IMR-90 (cell line): ENCODE data around the gene HDHD3. TPM values are rescaled to one million over a fixed set of nuclear protein-coding genes. Genes with fewer than 3 reads are reported as not detected.
"Not testable (repeated sequence)": the region's sequence is repeated elsewhere in the genome, so short reads cannot be mapped to it uniquely, and the experiment has no call there.

Experiments used
- ATAC-seq: fragments of 200-7000 bp; cut with Tn5 transposase; 2 replicates; pipeline ENCODE4 v1.9.1; 2020; ENCODE audit warnings: low read depth, mild to moderate bottlenecking, moderate library complexity
- BruUV-seq: library from RNA; stranded (reverse); fragments of 400-500 nt; replicated peaks from 2 replicates; lab custom pipeline; 2021; lab: Mats Ljungman, UMichigan
- CTCF ChIA-PET: fragments of 300-600 bp; formaldehyde crosslinking; extraction: SDS; loops from one replicate; lab custom pipeline; 2021; ENCODE audit warnings: antibody characterized with exemption; lab: Yijun Ruan, JAX
- POLR2A ChIA-PET: fragments of 300-600 bp; sonication (Branson Sonifier 250); formaldehyde crosslinking; loops from one replicate; lab custom pipeline; 2022; ENCODE audit warnings: antibody characterized with exemption; ENCODE audit not compliant: unreplicated experiment; lab: Charles Lee
- DNase-seq: peaks from one replicate; pipeline ENCODE4 v3.0.0; 2013
- H2AFZ ChIP-seq: replicated peaks from 2 replicates; pipeline ENCODE3; 2013; ENCODE audit warnings: low read length, mild to moderate bottlenecking; ENCODE audit not compliant: poor library complexity
- H2AK5ac ChIP-seq: 2 replicates; pipeline ENCODE4 v1.6.1; 2013; ENCODE audit warnings: low read depth, low read length, inconsistent platforms
- H2AK9ac ChIP-seq: replicated peaks from 2 replicates; pipeline ENCODE3; 2013; ENCODE audit warnings: mild to moderate bottlenecking, low read depth, low read length, moderate library complexity; ENCODE audit not compliant: poor library complexity
- H2BK120ac ChIP-seq: 2 replicates; pipeline ENCODE4 v1.6.1; 2013; ENCODE audit warnings: low read depth, low read length, inconsistent platforms
- H2BK15ac ChIP-seq: 3 replicates; pipeline ENCODE4 v1.6.1; 2013; ENCODE audit warnings: low read depth, low read length, inconsistent platforms
- H2BK20ac ChIP-seq: 2 replicates; pipeline ENCODE4 v1.6.1; 2013; ENCODE audit warnings: low read depth, mild to moderate bottlenecking, inconsistent platforms, low read length, moderate library complexity
- H2BK5ac ChIP-seq: 2 replicates; pipeline ENCODE4 v1.6.1; 2013; ENCODE audit warnings: mild to moderate bottlenecking, low read depth, low read length, inconsistent platforms; ENCODE audit not compliant: poor library complexity, severe bottlenecking
- H3K14ac ChIP-seq: replicated peaks from 2 replicates; pipeline ENCODE4 v1.6.1; 2013; ENCODE audit warnings: low read depth, low read length, inconsistent platforms
- H3K18ac ChIP-seq: 2 replicates; pipeline ENCODE4 v1.6.1; 2013; ENCODE audit warnings: low read depth, low read length, control low read depth
- H3K23ac ChIP-seq: 2 replicates; pipeline ENCODE4 v1.6.1; 2013; ENCODE audit warnings: low read depth, low read length, inconsistent platforms
- H3K27ac ChIP-seq: 2 replicates; pipeline ENCODE4 v1.5.1; 2013; ENCODE audit warnings: mild to moderate bottlenecking, control low read depth, low read length; ENCODE audit not compliant: insufficient read depth
- H3K27me3 ChIP-seq: 2 replicates; pipeline ENCODE4 v1.6.1; 2013; ENCODE audit warnings: low read length; ENCODE audit not compliant: control insufficient read depth, insufficient read depth
- H3K36me3 ChIP-seq: 2 replicates; pipeline ENCODE4 v1.6.1; 2013; ENCODE audit warnings: low read length, mixed read lengths; ENCODE audit not compliant: control insufficient read depth, insufficient read depth
- H3K4ac ChIP-seq: 2 replicates; pipeline ENCODE4 v1.6.1; 2013; ENCODE audit warnings: low read depth, low read length, inconsistent platforms
- H3K4me1 ChIP-seq: 2 replicates; pipeline ENCODE4 v1.6.1; 2013; ENCODE audit warnings: low read length, mixed read lengths; ENCODE audit not compliant: control insufficient read depth, insufficient read depth
- H3K4me2 ChIP-seq: 2 replicates; pipeline ENCODE4 v1.6.1; 2013; ENCODE audit warnings: low read depth, mild to moderate bottlenecking, control low read depth, low read length, moderate library complexity
- H3K4me3 ChIP-seq: 2 replicates; pipeline ENCODE4 v1.5.1; 2013; ENCODE audit warnings: low read depth, mild to moderate bottlenecking, control low read depth, low read length, moderate library complexity; ENCODE audit not compliant: insufficient read depth
- H3K56ac ChIP-seq: 2 replicates; pipeline ENCODE4 v1.6.1; 2013; ENCODE audit warnings: low read length, inconsistent platforms; ENCODE audit not compliant: insufficient read depth; ENCODE audit errors: extremely low read depth
- H3K79me1 ChIP-seq, 2 experiments: 2 replicates each; pipeline ENCODE4 v1.6.1; 2013; ENCODE audit warnings: low read length in 2 of 2, inconsistent platforms in 1 of 2, low read depth in 1 of 2
- H3K9ac ChIP-seq: 2 replicates; pipeline ENCODE4 v1.6.1; 2013; ENCODE audit warnings: low read depth, low read length, control low read depth
- H3K9me1 ChIP-seq: 2 replicates; pipeline ENCODE4 v1.6.1; 2013; ENCODE audit warnings: low read length, inconsistent platforms; ENCODE audit not compliant: insufficient read depth
- H3K9me3 ChIP-seq: 2 replicates; pipeline ENCODE4 v1.6.1; 2013; ENCODE audit warnings: low read length; ENCODE audit not compliant: control insufficient read depth, insufficient read depth
- H4K20me1 ChIP-seq: 2 replicates; pipeline ENCODE4 v1.6.1; 2013; ENCODE audit warnings: low read length, inconsistent platforms; ENCODE audit not compliant: insufficient read depth
- H4K5ac ChIP-seq: 2 replicates; pipeline ENCODE4 v1.6.1; 2013; ENCODE audit warnings: mild to moderate bottlenecking, low read depth, low read length, control low read depth
- H4K8ac ChIP-seq, 2 experiments: 2 replicates each; pipeline ENCODE4 v1.6.1; 2013; ENCODE audit warnings: low read depth in 2 of 2, low read length in 2 of 2, control low read depth in 1 of 2, inconsistent platforms in 1 of 2
- H4K91ac ChIP-seq: 2 replicates; pipeline ENCODE4 v1.6.1; 2013; ENCODE audit warnings: low read depth, low read length, inconsistent platforms; ENCODE audit not compliant: insufficient read depth
- whole genome bisulfite sequencing, 2 experiments: methylation state at CpG; one replicate each; pipeline versions ENCODE4 v1.1.5 to v1.1.7; 2013; ENCODE audit warnings: missing lambda C conversion rate in 2 of 2; ENCODE audit not compliant: insufficient read length in 1 of 2; ENCODE audit errors: extremely low coverage in 2 of 2; 5-methylcytosine and 5-hydroxymethylcytosine counted together
- dilution Hi-C: fragments of 300-500 bp; cut with HindIII; formaldehyde crosslinking; loops from one replicate; pipeline ENCODE4 v1.14.3; 2018; ENCODE audit warnings: low sequenced_read_pairs; ENCODE audit not compliant: unreplicated experiment
- in situ Hi-C: fragments of 300-500 bp; cut with MboI; formaldehyde crosslinking; loops from 3 replicates; pipeline ENCODE4 v1.14.3; 2019; ENCODE audit warnings: low sequenced_read_pairs, inconsistent platforms, mixed read lengths
- intact Hi-C: fragments of 100-400 bp; cut with micrococcal nuclease; formaldehyde crosslinking; loops from 2 replicates; pipeline ENCODE4 v1.10.0; 2022
- polyA plus RNA-seq, 3 experiments: library from polyadenylated mRNA; depleted of rRNA; stranded (reverse); fragments of >200 nt; gene quantifications; 2 replicates each; pipeline ENCODE4 v1.2.3, GENCODE V29; 2012; ENCODE audit warnings: low replicate concordance in 1 of 3
- total RNA-seq: library from RNA; depleted of rRNA; stranded (reverse); fragments of >200 nt; gene quantifications from 2 replicates; pipeline ENCODE4 v1.2.3, GENCODE V29; 2012

Gene HDHD3
- total and polyA plus RNA-seq, 2 of the 4 experiments (the other 2 are of a cell fraction): 7.0 to 8.6 TPM

- H2AK9ac ChIP-seq, H3K4me1 ChIP-seq, intact Hi-C loops, H4K91ac ChIP-seq, BruUV-seq, DNase-seq, H4K5ac ChIP-seq, H4K20me1 ChIP-seq, H3K4me2 ChIP-seq, H2AFZ ChIP-seq, POLR2A ChIA-PET, H3K4ac ChIP-seq, H2BK20ac ChIP-seq, ATAC-seq, H3K18ac ChIP-seq, H2BK15ac ChIP-seq, H3K27me3 ChIP-seq, CTCF ChIA-PET, H3K23ac ChIP-seq, H2AK5ac ChIP-seq, H3K9ac ChIP-seq, H2BK120ac ChIP-seq, H4K8ac ChIP-seq, H3K9me3 ChIP-seq, H3K56ac ChIP-seq, in situ Hi-C loops, H2BK5ac ChIP-seq, H3K79me1 ChIP-seq, H3K36me3 ChIP-seq, dilution Hi-C loops, H3K9me1 ChIP-seq, H3K4me3 ChIP-seq, H3K27ac ChIP-seq, H3K14ac ChIP-seq: not testable (repeated sequence)
- WGBS, 2 experiments: 42% methylated on average over 3 of the region's 24 CpGs; no CpG with 5 or more reads in 1 of the 2 experiments
Observed at GRCh38 chr9:113379094-113379828, 2.5 kb upstream of the HDHD3 start.
